GM12878 (cell line): ENCODE results near the gene CCDC88C. TPM values are rescaled to one million over a fixed set of nuclear protein-coding genes. Genes with fewer than 3 reads are reported as not detected.
A peak's percentile ranks its signal among the peaks of the same experiment; 100 is the strongest.

ENCODE experiments used
- ATAC-seq: fragments of 200-7000 bp; cut with Tn5 transposase; 3 replicates; pipeline ENCODE4 v1.9.1; 2020; ENCODE audit warnings: mild to moderate bottlenecking, moderate library complexity
- BruUV-seq: library from RNA; stranded (reverse); fragments of 400-500 nt; replicated peaks from 2 replicates; lab custom pipeline; 2021; lab: Mats Ljungman, UMichigan
- CTCF ChIA-PET: fragments of 300-600 bp; sonication (Branson Sonifier 250); formaldehyde crosslinking; extraction: SDS; loops from one replicate; lab custom pipeline; 2021; ENCODE audit warnings: inconsistent platforms; lab: Yijun Ruan, JAX
- POLR2A ChIA-PET: fragments of 350-600 bp; formaldehyde crosslinking; extraction: SDS; loops from one replicate; lab custom pipeline; 2021; ENCODE audit warnings: inconsistent platforms; lab: Charles Lee
- RAD21 ChIA-PET: fragments of 300-600 bp; sonication (Branson Sonifier 250); formaldehyde crosslinking; loops from one replicate; lab custom pipeline; 2023; ENCODE audit warnings: antibody characterized with exemption; ENCODE audit not compliant: unreplicated experiment; lab: Charles Lee
- SMC1A ChIA-PET: fragments of 300-600 bp; sonication (Branson Sonifier 250); formaldehyde crosslinking; loops from one replicate; lab custom pipeline; 2023; ENCODE audit not compliant: unreplicated experiment, uncharacterized antibody; lab: Charles Lee
- DNase-seq: peaks from one replicate; pipeline ENCODE4 v3.0.0-alpha.2; 2011; ENCODE audit warnings: low read depth, low spot score
- FAIRE-seq: peaks from 3 replicates; lab custom pipeline; 2011; peaks lifted over from hg19 to GRCh38; lab: Jason Lieb, UNC
- H2AFZ ChIP-seq: 2 replicates; pipeline ENCODE4 v1.6.0; 2011; ENCODE audit warnings: low read depth, low read length, control low read depth; ENCODE audit not compliant: control insufficient read depth
- H3K27ac ChIP-seq: 2 replicates; pipeline ENCODE4 v1.5.1; 2011; ENCODE audit warnings: control low read depth; ENCODE audit not compliant: control insufficient read depth, insufficient read depth
- H3K27me3 ChIP-seq, 2 experiments: replicated peaks in 1 of 2; 2 replicates each; pipeline versions ENCODE4 v1.6.0 to v1.6.1; 2011; ENCODE audit warnings: low read length in 1 of 2; ENCODE audit not compliant: control insufficient read depth in 2 of 2, insufficient read depth in 2 of 2
- H3K36me3 ChIP-seq, 2 experiments: 2 replicates each; pipeline ENCODE4 v1.5.1; 2011; ENCODE audit warnings: low read length in 1 of 2; ENCODE audit not compliant: control insufficient read depth in 2 of 2, insufficient read depth in 2 of 2
- H3K4me1 ChIP-seq: 2 replicates; pipeline ENCODE4 v1.6.1; 2011; ENCODE audit warnings: mild to moderate bottlenecking, low read length, moderate library complexity, mixed read lengths; ENCODE audit not compliant: control insufficient read depth, insufficient read depth
- H3K4me2 ChIP-seq: 2 replicates; pipeline ENCODE4 v1.6.0; 2011; ENCODE audit warnings: control low read depth; ENCODE audit not compliant: control insufficient read depth, insufficient read depth
- H3K4me3 ChIP-seq: fragments of 200-600 bp; sonication (generic); 2 replicates; pipeline ENCODE4 v1.5.1; 2016
- H3K79me2 ChIP-seq: 2 replicates; pipeline ENCODE4 v1.6.0; 2011; ENCODE audit warnings: low read length; ENCODE audit not compliant: control insufficient read depth, insufficient read depth
- H3K9ac ChIP-seq: 2 replicates; pipeline ENCODE4 v1.8.0; 2011; ENCODE audit warnings: low read length, control low read depth, mixed read lengths; ENCODE audit not compliant: control insufficient read depth, insufficient read depth
- H3K9me3 ChIP-seq: replicated peaks from 3 replicates; pipeline ENCODE4 v1.5.1; 2011; ENCODE audit warnings: mild to moderate bottlenecking, low read length; ENCODE audit not compliant: control insufficient read depth, insufficient read depth
- H4K20me1 ChIP-seq: 2 replicates; pipeline ENCODE4 v1.6.0; 2011; ENCODE audit not compliant: control insufficient read depth, insufficient read depth
- ASH2L ChIP-seq: fragments of 300-600, 200-600 bp; sonication (generic); IDR thresholded peaks from 2 replicates; pipeline ENCODE4 v1.6.1; 2017; ENCODE audit warnings: low read depth, mild to moderate bottlenecking, borderline replicate concordance
- CBX5 ChIP-seq: sonication (generic); IDR thresholded peaks from 2 replicates; pipeline ENCODE4 v1.6.1; 2016; ENCODE audit warnings: low read depth, moderate library complexity, mild to moderate bottlenecking, inconsistent platforms
- NR2C1 ChIP-seq: fragments of 450-650 bp; IDR thresholded peaks from 2 replicates; pipeline ENCODE4 v1.6.1; 2017; ENCODE audit warnings: antibody characterized with exemption, mild to moderate bottlenecking, moderate library complexity
- SREBF1 ChIP-seq: IDR thresholded peaks from 2 replicates; pipeline ENCODE4 v1.6.1; 2012; ENCODE audit warnings: mild to moderate bottlenecking, low read length
- YBX1 ChIP-seq: fragments of 450-650 bp; IDR thresholded peaks from 2 replicates; pipeline ENCODE4 v1.6.1; 2016; ENCODE audit warnings: antibody characterized with exemption
- ZNF217 ChIP-seq: fragments of 450-650 bp; IDR thresholded peaks from 2 replicates; pipeline ENCODE4 v1.6.1; 2017; ENCODE audit warnings: antibody characterized with exemption, mild to moderate bottlenecking
- WGBS: methylation state at CpG from one replicate; pipeline ENCODE4 v1.1.6; 2016; ENCODE audit warnings: low lambda C conversion rate; ENCODE audit not compliant: insufficient replicate concordance, insufficient coverage; ENCODE audit errors: missing lambda C conversion rate; 5-methylcytosine and 5-hydroxymethylcytosine counted together
- in situ Hi-C: fragments of 300-500 bp; cut with MboI; formaldehyde crosslinking; loops from 9 replicates; pipeline ENCODE4 v1.14.3; 2018; ENCODE audit warnings: mixed read lengths
- intact Hi-C: fragments of 100-400 bp; cut with micrococcal nuclease; formaldehyde crosslinking; loops from one replicate; pipeline ENCODE4 v1.14.2; 2022; ENCODE audit not compliant: unreplicated experiment
- polyA plus RNA-seq, 11 experiments: library from polyadenylated mRNA; depleted of rRNA in 4 of 11; unstranded in 6 of 11; stranded (reverse) in 5 of 11; fragments of >200 nt; fragmentation: Nextera tagmentation in 4 of 11; fragmentation: Illumina TruSeq in 1 of 11; extraction: Ambion mirVana in 4 of 11; extraction: Trizol in 1 of 11; gene quantifications; 1 replicate in 1 of 11; 2 replicates in 10 of 11; pipeline versions ENCODE4 v1.2.1 to v1.2.3, GENCODE V29; 2011 to 2016; ENCODE audit warnings: inconsistent platforms in 2 of 11, missing spikeins in 2 of 11, low read depth in 1 of 11
- total RNA-seq, 4 experiments: library from RNA; depleted of rRNA in 3 of 4; stranded (reverse); fragments of >200 nt in 3 of 4; fragmentation: Illumina TruSeq in 1 of 4; extraction: Trizol in 1 of 4; gene quantifications; 2 replicates each; pipeline versions ENCODE4 v1.2.1 to v1.2.3, GENCODE V29; 2013 to 2021
- TF ChIP-seq, protein P1 (sequence below): fragments of 450-650 bp; IDR thresholded peaks from 2 replicates; pipeline ENCODE4 v1.6.1; 2018; ENCODE audit warnings: borderline replicate concordance, mild to moderate bottlenecking; ENCODE audit not compliant: partially characterized antibody

The CCDC88C gene
- total and polyA plus RNA-seq, 10 of the 15 experiments (the other 5 are each of a cell fraction or from before 2014, with no cell fraction given) = 4.0 to 79.6 (median 36.6) TPM

GRCh38 chr14:91358654-91359220, 58.9 kb downstream of the CCDC88C start:
- POLR2A ChIA-PET = interaction anchor here (1.0 kb wide), 1 partner anchor 43 kb away, joined by 3 read pairs; no protein-coding TSS in a partner anchor
- TF ChIP-seq CBX5 (no peak), ASH2L (no peak), NR2C1 (no peak), ZNF217 (no peak), SREBF1 (no peak), YBX1 (no peak)
- TF ChIP-seq, protein P1, sequence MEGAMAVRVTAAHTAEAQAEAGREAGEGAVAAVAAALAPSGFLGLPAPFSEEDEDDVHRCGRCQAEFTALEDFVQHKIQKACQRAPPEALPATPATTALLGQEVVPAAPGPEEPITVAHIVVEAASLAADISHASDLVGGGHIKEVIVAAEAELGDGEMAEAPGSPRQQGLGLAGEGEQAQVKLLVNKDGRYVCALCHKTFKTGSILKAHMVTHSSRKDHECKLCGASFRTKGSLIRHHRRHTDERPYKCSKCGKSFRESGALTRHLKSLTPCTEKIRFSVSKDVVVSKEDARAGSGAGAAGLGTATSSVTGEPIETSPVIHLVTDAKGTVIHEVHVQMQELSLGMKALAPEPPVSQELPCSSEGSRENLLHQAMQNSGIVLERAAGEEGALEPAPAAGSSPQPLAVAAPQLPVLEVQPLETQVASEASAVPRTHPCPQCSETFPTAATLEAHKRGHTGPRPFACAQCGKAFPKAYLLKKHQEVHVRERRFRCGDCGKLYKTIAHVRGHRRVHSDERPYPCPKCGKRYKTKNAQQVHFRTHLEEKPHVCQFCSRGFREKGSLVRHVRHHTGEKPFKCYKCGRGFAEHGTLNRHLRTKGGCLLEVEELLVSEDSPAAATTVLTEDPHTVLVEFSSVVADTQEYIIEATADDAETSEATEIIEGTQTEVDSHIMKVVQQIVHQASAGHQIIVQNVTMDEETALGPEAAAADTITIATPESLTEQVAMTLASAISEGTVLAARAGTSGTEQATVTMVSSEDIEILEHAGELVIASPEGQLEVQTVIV = no peak
- H4K20me1 ChIP-seq = no peaks in the 10 kb centered on the region; the same call in 1 of the 2 replicates
- H3K36me3 ChIP-seq = peaks cover 20 to 27% of the 10 kb centered on the region in 2 experiments
- CTCF ChIA-PET = interaction anchor here (1.3 to 5.6 kb wide), 2 partner anchors 35 to 57 kb away, joined by 4 to 70 read pairs; partner anchors contain the start of gene CCDC88C
- H3K9ac ChIP-seq = no peak overlapping the region
- ATAC-seq = no peak
- H3K4me3 ChIP-seq = no peak overlapping the region
- peaks cover 93% of the 10 kb centered on the region for H3K79me2 ChIP-seq
- H2AFZ ChIP-seq = no peak overlapping the region
- RAD21 ChIA-PET = interaction anchor here (6.2 kb wide), 1 partner anchor 15 kb away, joined by 79 read pairs; no protein-coding TSS in a partner anchor
- no peaks in the 10 kb centered on the region for H3K27me3 ChIP-seq
- no peaks in the 10 kb centered on the region for H3K9me3 ChIP-seq
- WGBS = 95% methylated on average over 13 of the region's 13 CpGs
- FAIRE-seq = no peak
- SMC1A ChIA-PET = interaction anchor here (1.3 to 22.7 kb wide), 2 partner anchors 7 to 57 kb away, joined by 5 to 349 read pairs; no protein-coding TSS in a partner anchor
- DNase-seq = no peak
- intact Hi-C loops (no loop called here), in situ Hi-C loops (loop anchor here (25.0 kb wide), 1 partner anchor 1404 kb away; no protein-coding TSS in a partner anchor)
- no peak overlapping the region for H3K27ac ChIP-seq
- no peak overlapping the region for H3K4me2 ChIP-seq
- peaks cover 58% of the 10 kb centered on the region for H3K4me1 ChIP-seq
- BruUV-seq = TSS peak; percentile 7
